HCT116 (cell line): ENCODE data around the gene SIN3B. TPM values are rescaled to one million over a fixed set of nuclear protein-coding genes. Genes with fewer than 3 reads are reported as not detected.
A peak's percentile ranks its signal among the peaks of the same experiment; 100 is the strongest.

Experiments used
- ATAC-seq: fragments of 200-7000 bp; cut with Tn5 transposase; 2 replicates; pipeline ENCODE4 v1.9.1; 2020; ENCODE audit warnings: mild to moderate bottlenecking, moderate library complexity
- BruUV-seq: library from RNA; stranded (reverse); fragments of 400-500 nt; replicated peaks from 2 replicates; lab custom pipeline; 2021; lab: Mats Ljungman, UMichigan
- CTCF ChIA-PET: fragments of 300-600 bp; sonication (Branson Sonifier 250); formaldehyde crosslinking; loops from one replicate; lab custom pipeline; 2021; ENCODE audit warnings: antibody characterized with exemption; lab: Charles Lee
- POLR2A ChIA-PET: fragments of 300-600, 350-600 bp; sonication (Branson Sonifier 250); formaldehyde crosslinking; loops from one replicate; lab custom pipeline; 2021; ENCODE audit warnings: antibody characterized with exemption; lab: Charles Lee
- RAD21 ChIA-PET, 2 experiments: fragments of 300-600 bp; sonication (Branson Sonifier 250); formaldehyde crosslinking; loops; one replicate each; lab custom pipeline; 2023; ENCODE audit warnings: low total read pairs in 2 of 2; ENCODE audit not compliant: uncharacterized antibody in 2 of 2, unreplicated experiment in 2 of 2, low non-redundant PET in 1 of 2; lab: Charles Lee
- DNase-seq: peaks from one replicate; pipeline ENCODE4 v3.0.0-alpha.2; 2010; ENCODE audit warnings: low read depth, low spot score
- H2AFZ ChIP-seq: fragments of 200-600 bp; shearing (Covaris generic), sonication (generic); 2 replicates; pipeline ENCODE4 v1.6.1; 2017; ENCODE audit warnings: low read depth, mixed run types, mixed read lengths, antibody characterized with exemption, low read length; ENCODE audit not compliant: poor library complexity, severe bottlenecking
- H3K27ac ChIP-seq: 2 replicates; pipeline ENCODE4 v1.5.1; 2012; ENCODE audit warnings: low read depth, low read length
- H3K27me3 ChIP-seq: fragments of 200-600 bp; sonication (generic); 2 replicates; pipeline ENCODE4 v1.6.1; 2016; ENCODE audit warnings: mixed run types, low read length, mixed read lengths; ENCODE audit not compliant: insufficient read depth
- H3K36me3 ChIP-seq, 2 experiments: fragments of 200-500 bp in 1 of 2; fragments of 200-600 bp in 1 of 2; sonication (Bioruptor generic) in 1 of 2; sonication (generic) in 1 of 2; 2 replicates each; pipeline versions ENCODE4 v1.5.1 to v1.6.1; 2014 to 2016; ENCODE audit warnings: low read length in 2 of 2, inconsistent platforms in 1 of 2, mixed read lengths in 1 of 2, mixed run types in 1 of 2; ENCODE audit not compliant: insufficient read depth in 2 of 2, control insufficient read depth in 1 of 2
- H3K4me1 ChIP-seq, 2 experiments: fragments of 200-600 bp in 1 of 2; sonication (generic) in 1 of 2; 2 replicates each; pipeline versions ENCODE4 v1.5.1 to v1.6.1; 2012 to 2017; ENCODE audit warnings: low read length in 2 of 2, inconsistent platforms in 1 of 2, mild to moderate bottlenecking in 1 of 2, mixed read lengths in 1 of 2, mixed run types in 1 of 2, moderate library complexity in 1 of 2; ENCODE audit not compliant: insufficient read depth in 2 of 2, control insufficient read depth in 1 of 2
- H3K4me2 ChIP-seq: fragments of 200-600 bp; sonication (generic); 2 replicates; pipeline ENCODE4 v1.6.1; 2017; ENCODE audit warnings: mixed run types, low read length, mixed read lengths
- H3K4me3 ChIP-seq, 2 experiments: fragments of 200-600 bp in 1 of 2; sonication (generic) in 1 of 2; replicated peaks in 1 of 2; 2 replicates each; pipeline ENCODE4 v1.5.1; 2011 to 2016; ENCODE audit warnings: low read length in 2 of 2, control low read depth in 1 of 2, low read depth in 1 of 2, mild to moderate bottlenecking in 1 of 2, mixed read lengths in 1 of 2, mixed run types in 1 of 2
- H3K79me2 ChIP-seq: fragments of 200-600 bp; sonication (generic); 2 replicates; pipeline ENCODE4 v1.6.1; 2017; ENCODE audit warnings: mild to moderate bottlenecking, mixed run types, low read length, moderate library complexity, mixed read lengths; ENCODE audit not compliant: insufficient read depth
- H3K9ac ChIP-seq: fragments of 200-600 bp; sonication (generic); 2 replicates; pipeline ENCODE4 v1.6.1; 2016; ENCODE audit warnings: low read length, mixed read lengths
- H3K9me2 ChIP-seq: fragments of 200-600 bp; sonication (generic), shearing (Covaris generic); 2 replicates; pipeline ENCODE4 v1.6.1; 2017; ENCODE audit warnings: mixed run types, mild to moderate bottlenecking, moderate library complexity; ENCODE audit not compliant: insufficient read depth
- H3K9me3 ChIP-seq, 2 experiments: fragments of 200-500 bp in 1 of 2; fragments of 200-600 bp in 1 of 2; sonication (Bioruptor generic) in 1 of 2; sonication (generic) in 1 of 2; 2 replicates each; pipeline ENCODE4 v1.6.1; 2014 to 2017; ENCODE audit warnings: low read length in 2 of 2, mixed read lengths in 2 of 2, inconsistent platforms in 1 of 2, low read depth in 1 of 2, mild to moderate bottlenecking in 1 of 2, mixed run types in 1 of 2, moderate library complexity in 1 of 2; ENCODE audit not compliant: control insufficient read depth in 1 of 2, insufficient read depth in 1 of 2
- H4K20me1 ChIP-seq: fragments of 200-600 bp; sonication (generic), shearing (Covaris generic); 2 replicates; pipeline ENCODE4 v1.6.1; 2017; ENCODE audit warnings: mixed run types, mild to moderate bottlenecking, moderate library complexity; ENCODE audit not compliant: insufficient read depth
- CEBPB ChIP-seq: IDR thresholded peaks from 2 replicates; pipeline ENCODE4 v1.6.1; 2012; ENCODE audit warnings: low read depth
- EGR1 ChIP-seq: IDR thresholded peaks from 2 replicates; pipeline ENCODE4 v1.6.1; 2012; ENCODE audit warnings: low read depth
- EZH2 ChIP-seq: fragments of 200-600 bp; sonication (generic); IDR thresholded peaks from 2 replicates; pipeline ENCODE4 v1.6.1; 2017; ENCODE audit warnings: antibody characterized with exemption, mixed run types
- FOSL1 ChIP-seq: IDR thresholded peaks from 2 replicates; pipeline ENCODE4 v1.6.1; 2012; ENCODE audit warnings: low read depth
- POLR2A ChIP-seq: IDR thresholded peaks from 2 replicates; pipeline ENCODE4 v1.7.0; 2011; ENCODE audit warnings: borderline replicate concordance; ENCODE audit not compliant: insufficient read depth, insufficient read length; ENCODE audit errors: extremely low read depth
- RAD21 ChIP-seq: IDR thresholded peaks from 2 replicates; pipeline ENCODE4 v1.6.1; 2012; ENCODE audit warnings: low read depth, mild to moderate bottlenecking
- SIN3A ChIP-seq: IDR thresholded peaks from 2 replicates; pipeline ENCODE4 v1.6.1; 2012; ENCODE audit warnings: low read depth
- SP1 ChIP-seq: IDR thresholded peaks from 2 replicates; pipeline ENCODE4 v1.6.1; 2012; ENCODE audit warnings: low read depth
- TCF7L2 ChIP-seq: IDR thresholded peaks from 2 replicates; pipeline ENCODE4 v1.7.0; 2011; ENCODE audit warnings: borderline replicate concordance, inconsistent platforms; ENCODE audit not compliant: insufficient read depth, insufficient read length; ENCODE audit errors: extremely low read depth
- YY1 ChIP-seq: IDR thresholded peaks from 2 replicates; pipeline ENCODE4 v1.6.1; 2011; ENCODE audit warnings: low read length, low read depth, moderate library complexity, mild to moderate bottlenecking; ENCODE audit not compliant: insufficient replicate concordance; ENCODE audit errors: extremely low read depth
- ZNF274 ChIP-seq: fragments of 200-500 bp; sonication (Bioruptor generic); IDR thresholded peaks from 2 replicates; pipeline ENCODE4 v1.6.1; 2014; ENCODE audit warnings: mild to moderate bottlenecking, low read depth, low read length, inconsistent platforms
- intact Hi-C: fragments of 100-400 bp; cut with micrococcal nuclease; formaldehyde crosslinking; loops from 2 replicates; pipeline ENCODE4 v1.10.0; 2022
- total RNA-seq: library from RNA; stranded (reverse); gene quantifications from one replicate; pipeline ENCODE4 v1.2.1, GENCODE V29; 2021; ENCODE audit not compliant: unreplicated experiment
- TF ChIP-seq, protein P1 (sequence below): IDR thresholded peaks from 2 replicates; pipeline ENCODE4 v1.6.1; 2011; ENCODE audit warnings: mild to moderate bottlenecking, low read length, moderate library complexity; ENCODE audit not compliant: insufficient replicate concordance; ENCODE audit errors: extremely low read depth
- TF ChIP-seq, protein P2 (sequence below), 3 experiments: fragments of 200-600 bp in 1 of 3; sonication (generic) in 1 of 3; IDR thresholded peaks in 2 of 3; conservative IDR thresholded peaks in 1 of 3; 2 replicates each; pipeline ENCODE4 v1.5.1; 2012 to 2017; ENCODE audit warnings: low read depth in 2 of 3, low read length in 2 of 3, antibody characterized with exemption in 1 of 3, borderline replicate concordance in 1 of 3, control low read depth in 1 of 3, mild to moderate bottlenecking in 1 of 3, mixed read lengths in 1 of 3, mixed run types in 1 of 3, moderate library complexity in 1 of 3; ENCODE audit not compliant: insufficient read depth in 1 of 3
- TF ChIP-seq, protein P3 (sequence below): IDR thresholded peaks from 2 replicates; pipeline ENCODE4 v1.6.1; 2012
- TF ChIP-seq, protein P4 (sequence below): IDR thresholded peaks from 2 replicates; pipeline ENCODE4 v1.6.1; 2012

SIN3B gene
- total RNA-seq, 1 experiment from 2014 or later, result 59.9 TPM

- Histone ChIP-seq H3K9ac (peak overlapping the region; percentile 97; the same call in 1 of the 2 replicates), H3K4me1 (peaks cover 13 to 28% of the 10 kb centered on the region in 2 experiments), H3K4me2 (peak overlapping the region; percentile 97), H3K9me3 (no peaks in the 10 kb centered on the region), H3K27me3 (no peaks in the 10 kb centered on the region), H4K20me1 (no peaks in the 10 kb centered on the region), H3K36me3 (peaks cover 18 to 24% of the 10 kb centered on the region in 2 experiments), H3K9me2 (no peaks in the 10 kb centered on the region), H2AFZ (no peak overlapping the region), H3K4me3 (peak overlapping the region; percentile 79 to 99), H3K27ac (no peak overlapping the region), H3K79me2 (peaks cover 25% of the 10 kb centered on the region)
- TF ChIP-seq ZNF274 (no peak), SIN3A (no peak), SP1 (no peak), EZH2 (no peak), YY1 (no peak)
- TF ChIP-seq, protein P1, sequence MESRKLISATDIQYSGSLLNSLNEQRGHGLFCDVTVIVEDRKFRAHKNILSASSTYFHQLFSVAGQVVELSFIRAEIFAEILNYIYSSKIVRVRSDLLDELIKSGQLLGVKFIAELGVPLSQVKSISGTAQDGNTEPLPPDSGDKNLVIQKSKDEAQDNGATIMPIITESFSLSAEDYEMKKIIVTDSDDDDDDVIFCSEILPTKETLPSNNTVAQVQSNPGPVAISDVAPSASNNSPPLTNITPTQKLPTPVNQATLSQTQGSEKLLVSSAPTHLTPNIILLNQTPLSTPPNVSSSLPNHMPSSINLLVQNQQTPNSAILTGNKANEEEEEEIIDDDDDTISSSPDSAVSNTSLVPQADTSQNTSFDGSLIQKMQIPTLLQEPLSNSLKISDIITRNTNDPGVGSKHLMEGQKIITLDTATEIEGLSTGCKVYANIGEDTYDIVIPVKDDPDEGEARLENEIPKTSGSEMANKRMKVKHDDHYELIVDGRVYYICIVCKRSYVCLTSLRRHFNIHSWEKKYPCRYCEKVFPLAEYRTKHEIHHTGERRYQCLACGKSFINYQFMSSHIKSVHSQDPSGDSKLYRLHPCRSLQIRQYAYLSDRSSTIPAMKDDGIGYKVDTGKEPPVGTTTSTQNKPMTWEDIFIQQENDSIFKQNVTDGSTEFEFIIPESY, result no peak
- RAD21 ChIA-PET, result no interaction called here
- intact Hi-C loops, result no loop called here
- BruUV-seq, result no TSS peak
- CTCF ChIA-PET, result no interaction called here
- ATAC-seq (no peak), DNase-seq (no peak)
- POLR2A ChIA-PET, result no interaction called here
Measured at GRCh38 chr19:16830679-16831078, 1.5 kb downstream of the SIN3B start.

- intact Hi-C loops, result no loop called here
- DNase-seq (no peak), ATAC-seq (no peak)
- RAD21 ChIA-PET, result no interaction called here
- H3K27me3 ChIP-seq, result no peaks in the 10 kb centered on the region
- POLR2A ChIA-PET, result no interaction called here
- H3K4me2 ChIP-seq, result no peak overlapping the region
- BruUV-seq, result no TSS peak
- CTCF ChIA-PET, result no interaction called here
- H3K9me3 ChIP-seq, result no peaks in the 10 kb centered on the region
- peaks cover 28% of the 10 kb centered on the region for H3K79me2 ChIP-seq
- no peaks in the 10 kb centered on the region for H4K20me1 ChIP-seq
- peaks cover 18 to 24% of the 10 kb centered on the region in 2 experiments for H3K36me3 ChIP-seq
- H3K4me1 ChIP-seq, result peaks cover 10 to 24% of the 10 kb centered on the region in 2 experiments
- H2AFZ ChIP-seq, result no peak overlapping the region
- H3K27ac ChIP-seq, result no peak overlapping the region
- H3K4me3 ChIP-seq, result no peak overlapping the region
- H3K9me2 ChIP-seq, result no peaks in the 10 kb centered on the region
- no peak overlapping the region for H3K9ac ChIP-seq
- no peak for TF ChIP-seq EZH2
- TF ChIP-seq RAD21, result no peak
- TF ChIP-seq, protein P2, sequence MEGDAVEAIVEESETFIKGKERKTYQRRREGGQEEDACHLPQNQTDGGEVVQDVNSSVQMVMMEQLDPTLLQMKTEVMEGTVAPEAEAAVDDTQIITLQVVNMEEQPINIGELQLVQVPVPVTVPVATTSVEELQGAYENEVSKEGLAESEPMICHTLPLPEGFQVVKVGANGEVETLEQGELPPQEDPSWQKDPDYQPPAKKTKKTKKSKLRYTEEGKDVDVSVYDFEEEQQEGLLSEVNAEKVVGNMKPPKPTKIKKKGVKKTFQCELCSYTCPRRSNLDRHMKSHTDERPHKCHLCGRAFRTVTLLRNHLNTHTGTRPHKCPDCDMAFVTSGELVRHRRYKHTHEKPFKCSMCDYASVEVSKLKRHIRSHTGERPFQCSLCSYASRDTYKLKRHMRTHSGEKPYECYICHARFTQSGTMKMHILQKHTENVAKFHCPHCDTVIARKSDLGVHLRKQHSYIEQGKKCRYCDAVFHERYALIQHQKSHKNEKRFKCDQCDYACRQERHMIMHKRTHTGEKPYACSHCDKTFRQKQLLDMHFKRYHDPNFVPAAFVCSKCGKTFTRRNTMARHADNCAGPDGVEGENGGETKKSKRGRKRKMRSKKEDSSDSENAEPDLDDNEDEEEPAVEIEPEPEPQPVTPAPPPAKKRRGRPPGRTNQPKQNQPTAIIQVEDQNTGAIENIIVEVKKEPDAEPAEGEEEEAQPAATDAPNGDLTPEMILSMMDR (IDR thresholded peaks at IDR 0.05 in 2 of 3, conservative IDR thresholded peaks at IDR 0.05 in 1 of 3; ENCODE audit: borderline replicate concordance in 1 of 3, insufficient read depth in 1 of 3, low read depth in 2 of 3, low read length in 2 of 3), result no peak
- TF ChIP-seq, protein P3, sequence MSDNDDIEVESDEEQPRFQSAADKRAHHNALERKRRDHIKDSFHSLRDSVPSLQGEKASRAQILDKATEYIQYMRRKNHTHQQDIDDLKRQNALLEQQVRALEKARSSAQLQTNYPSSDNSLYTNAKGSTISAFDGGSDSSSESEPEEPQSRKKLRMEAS, result no peak
- no peak for TF ChIP-seq POLR2A
- no peak for TF ChIP-seq CEBPB
- TF ChIP-seq SP1, result no peak
- no peak for TF ChIP-seq FOSL1
- TF ChIP-seq TCF7L2, result no peak
- no peak for TF ChIP-seq EGR1
- TF ChIP-seq, protein P4, sequence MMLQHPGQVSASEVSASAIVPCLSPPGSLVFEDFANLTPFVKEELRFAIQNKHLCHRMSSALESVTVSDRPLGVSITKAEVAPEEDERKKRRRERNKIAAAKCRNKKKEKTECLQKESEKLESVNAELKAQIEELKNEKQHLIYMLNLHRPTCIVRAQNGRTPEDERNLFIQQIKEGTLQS, result no peak
- no peak for TF ChIP-seq YY1
- no peak for TF ChIP-seq ZNF274
Measured at GRCh38 chr19:16831531-16831930, 2.3 kb downstream of the SIN3B start.
